B cell (primary cell): ENCODE results near the gene PDE4C. TPM values are rescaled to one million over a fixed set of nuclear protein-coding genes. Genes with fewer than 3 reads are reported as not detected.
A peak's percentile ranks its signal among the peaks of the same experiment; 100 is the strongest.

Experiments
- ATAC-seq: fragments of 200-7000 bp; cut with Tn5 transposase; one replicate; pipeline ENCODE4 v1.10.0; 2021; ENCODE audit warnings: low read depth, mild to moderate bottlenecking, moderate number of reproducible peaks, moderate library complexity
- CTCF ChIA-PET: fragments of 350-600 bp; sonication (Branson Sonifier 250); formaldehyde crosslinking; loops from one replicate; lab custom pipeline; 2021; ENCODE audit warnings: antibody characterized with exemption, inconsistent platforms; lab: Charles Lee
- POLR2A ChIA-PET: fragments of 350-600 bp; sonication (Branson Sonifier 250); formaldehyde crosslinking; loops from one replicate; lab custom pipeline; 2021; ENCODE audit warnings: antibody characterized with exemption; lab: Charles Lee
- DNase-seq: peaks from one replicate; pipeline ENCODE4 v3.0.0; 2013
- H2AFZ ChIP-seq: 2 replicates; pipeline ENCODE4 v1.6.1; 2012; ENCODE audit warnings: mild to moderate bottlenecking, low read depth, low read length; ENCODE audit not compliant: insufficient read depth, poor library complexity, severe bottlenecking
- H3K27ac ChIP-seq, 2 donors: 1 replicate in 1 of 2; 2 replicates in 1 of 2; pipeline ENCODE4 v1.5.1; 2012 to 2013; ENCODE audit warnings: low read length in 2 of 2, mild to moderate bottlenecking in 2 of 2, moderate library complexity in 1 of 2
- H3K27me3 ChIP-seq, 4 experiments: fragments of 200-600 bp in 1 of 4; sonication (generic) in 1 of 4; replicated peaks in 1 of 4; 1 replicate in 2 of 4; 2 replicates in 2 of 4; pipeline versions ENCODE4 v1.6.1 to v1.7.0; 2013 to 2016; ENCODE audit warnings: low read length in 3 of 4, mild to moderate bottlenecking in 2 of 4, mixed read lengths in 1 of 4, moderate library complexity in 1 of 4; ENCODE audit not compliant: insufficient read depth in 4 of 4, control insufficient read depth in 3 of 4; ENCODE audit errors: control extremely low read depth in 1 of 4
- H3K36me3 ChIP-seq, 2 experiments: replicated peaks in 1 of 2; 1 replicate in 1 of 2; 2 replicates in 1 of 2; pipeline versions ENCODE4 v1.6.1 to v1.7.1; 2013; ENCODE audit warnings: low read length in 1 of 2; ENCODE audit not compliant: insufficient read depth in 2 of 2, control insufficient read depth in 1 of 2; ENCODE audit errors: control extremely low read depth in 1 of 2, extremely low read depth in 1 of 2
- H3K4me1 ChIP-seq, 2 donors: fragments of 200-600 bp in 1 of 2; sonication (generic) in 1 of 2; 1 replicate in 1 of 2; 2 replicates in 1 of 2; pipeline versions ENCODE4 v1.5.1 to v1.6.1; 2013 to 2017; ENCODE audit warnings: low read length in 2 of 2; ENCODE audit not compliant: control insufficient read depth in 2 of 2, insufficient read depth in 2 of 2
- H3K4me2 ChIP-seq: replicated peaks from 2 replicates; pipeline ENCODE3; 2012; ENCODE audit warnings: mild to moderate bottlenecking, low read depth, low read length; ENCODE audit not compliant: poor library complexity, severe bottlenecking
- H3K4me3 ChIP-seq, 5 experiments: fragments of 200-600 bp in 1 of 5; sonication (generic) in 1 of 5; 1 replicate in 3 of 5; 2 replicates in 2 of 5; pipeline versions ENCODE4 v1.5.1 to v1.7.0; 2011 to 2016; ENCODE audit warnings: low read length in 4 of 5, mild to moderate bottlenecking in 4 of 5, low read depth in 2 of 5, control low read depth in 1 of 5, moderate library complexity in 1 of 5; ENCODE audit not compliant: insufficient read depth in 1 of 5; ENCODE audit errors: control extremely low read depth in 1 of 5, extremely low read depth in 1 of 5
- H3K79me2 ChIP-seq: fragments of 200-600 bp; sonication (generic); one replicate; pipeline ENCODE4 v1.6.0; 2016; ENCODE audit warnings: low read length; ENCODE audit not compliant: control insufficient read depth, insufficient read depth
- H3K9ac ChIP-seq: fragments of 200-600 bp; sonication (generic); 2 replicates; pipeline ENCODE4 v1.6.1; 2017; ENCODE audit warnings: mild to moderate bottlenecking, low read length, moderate library complexity
- H3K9me3 ChIP-seq, 3 donors: one replicate each; pipeline versions ENCODE4 v1.6.1 to v1.7.1; 2013; ENCODE audit warnings: low read length in 2 of 3; ENCODE audit not compliant: control insufficient read depth in 2 of 3, insufficient read depth in 1 of 3; ENCODE audit errors: control extremely low read depth in 1 of 3
- H4K20me1 ChIP-seq: 2 replicates; pipeline ENCODE4 v1.6.0; 2012; ENCODE audit warnings: mild to moderate bottlenecking, low read length; ENCODE audit not compliant: insufficient read depth, control insufficient read depth, poor library complexity, severe bottlenecking
- H3K27ac Mint-ChIP-seq: one replicate; pipeline ENCODE4 v1.8.0; 2021; ENCODE audit warnings: mixed read lengths
- H3K27me3 Mint-ChIP-seq: one replicate; pipeline ENCODE4 v1.8.0; 2021; ENCODE audit warnings: mixed read lengths
- H3K4me1 Mint-ChIP-seq: one replicate; pipeline ENCODE4 v1.8.0; 2021; ENCODE audit warnings: mixed read lengths
- H3K4me3 Mint-ChIP-seq: one replicate; pipeline ENCODE4 v1.8.0; 2021; ENCODE audit warnings: mixed read lengths
- H3K9me3 Mint-ChIP-seq: one replicate; pipeline ENCODE4 v1.8.0; 2022; ENCODE audit warnings: mixed read lengths; ENCODE audit not compliant: insufficient read depth
- CTCF ChIP-seq: fragments of 200-600 bp; IDR thresholded peaks from one replicate; pipeline ENCODE4 v1.8.0; 2022; ENCODE audit warnings: antibody characterized with exemption, mild to moderate bottlenecking
- EZH2 ChIP-seq: IDR thresholded peaks from 2 replicates; pipeline ENCODE4 v1.6.1; 2012; ENCODE audit warnings: borderline replicate concordance, low read depth, mild to moderate bottlenecking, moderate library complexity, low read length; ENCODE audit not compliant: insufficient read depth, poor library complexity, severe bottlenecking
- WGBS: methylation state at CpG from one replicate; pipeline ENCODE4 v1.1.5; 2013; ENCODE audit warnings: missing lambda C conversion rate; ENCODE audit not compliant: insufficient coverage; 5-methylcytosine and 5-hydroxymethylcytosine counted together
- intact Hi-C: fragments of 100-400 bp; cut with micrococcal nuclease; formaldehyde crosslinking; loops from one replicate; pipeline ENCODE4 v1.10.0; 2022
- polyA plus RNA-seq: library from polyadenylated mRNA; depleted of rRNA; stranded (reverse); fragments of >200 nt; gene quantifications from 2 replicates; pipeline ENCODE4 v1.2.3, GENCODE V29; 2012
- total RNA-seq, 2 donors: library from RNA; stranded (reverse); fragments of 120-200 nt in 1 of 2; gene quantifications; 1 replicate in 1 of 2; 2 replicates in 1 of 2; pipeline versions ENCODE4 v1.2.3 to v1.2.4, GENCODE V29; 2013 to 2022

The PDE4C gene
- total and polyA plus RNA-seq, 2 donors (not counting 1 experiment from before 2014, with no cell fraction given): not detected

DNA sequence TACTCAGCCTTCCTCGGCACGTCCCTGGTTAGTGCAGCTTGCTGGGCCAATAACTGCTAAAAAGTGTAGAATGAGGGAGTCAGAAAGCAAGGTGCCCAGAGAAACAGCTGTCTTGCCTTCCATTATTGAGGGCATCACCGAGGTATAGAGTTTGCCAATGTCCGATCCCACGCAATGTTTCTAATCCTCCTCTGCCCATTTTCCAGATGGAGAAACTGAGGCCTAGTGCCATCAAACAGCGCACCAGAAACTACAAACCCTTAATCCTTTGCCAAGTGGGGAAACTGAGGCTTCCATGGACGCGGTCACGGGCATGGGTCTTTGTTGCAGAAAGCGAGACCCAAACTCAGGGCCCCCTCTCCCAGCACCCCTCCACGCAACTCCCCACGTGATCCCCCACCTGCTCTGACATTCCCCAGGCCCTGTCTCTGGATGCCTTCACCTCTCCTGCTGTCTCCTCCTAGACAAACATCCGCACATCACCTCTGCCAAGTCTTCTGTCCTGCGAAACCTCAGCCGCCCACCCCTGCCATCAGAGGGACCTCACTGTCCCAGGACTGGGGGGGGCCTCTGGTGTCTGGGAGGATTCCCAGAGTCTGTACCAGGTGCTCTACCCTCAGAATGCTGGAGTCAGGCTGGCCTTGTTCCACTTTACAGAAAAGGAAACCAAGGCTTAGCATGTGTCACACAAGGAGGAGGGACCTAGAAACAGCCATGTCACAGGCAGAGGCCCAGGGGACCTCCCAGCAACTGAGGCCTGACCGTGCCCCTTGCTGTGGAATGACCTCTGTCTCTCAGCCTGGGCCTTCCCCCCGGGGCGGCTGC, 930 bp upstream of the PDE4C start:
- Histone ChIP-seq H3K9me3 (peaks cover 0 to 28% (median 0%) of the 10 kb centered on the region in 3 donors), H3K4me1 (peaks cover 40 to 49% of the 10 kb centered on the region in 2 donors), H3K9ac (no peak overlapping the region), H3K79me2 (no peaks in the 10 kb centered on the region), H2AFZ (no peak overlapping the region), H3K27ac (no peak overlapping the region), H3K36me3 (no peaks in the 10 kb centered on the region), H3K27me3 (peaks cover 0 to 84% (median 40%) of the 10 kb centered on the region in 4 experiments), H3K4me3 (no peak overlapping the region), H3K4me2 (no peak overlapping the region), H4K20me1 (peaks cover 3% of the 10 kb centered on the region)
- Mint-ChIP-seq H3K27ac (peak overlapping the region; percentile 53), H3K4me1 (peaks cover 42% of the 10 kb centered on the region), H3K9me3 (no peaks in the 10 kb centered on the region), H3K4me3 (peak overlapping the region; percentile 10), H3K27me3 (peaks cover 59% of the 10 kb centered on the region)
- 83% methylated on average over 14 of the region's 18 CpGs for WGBS
- no peak for DNase-seq
- no peak for ATAC-seq
- intact Hi-C loops: no loop called here
- ChIA-PET POLR2A (no interaction called here), CTCF (interaction anchor here (0.7 kb wide), 1 partner anchor 19 kb away, joined by 3 read pairs; no protein-coding TSS in a partner anchor)
- no peak for TF ChIP-seq EZH2
- no peak for TF ChIP-seq CTCF

DNA sequence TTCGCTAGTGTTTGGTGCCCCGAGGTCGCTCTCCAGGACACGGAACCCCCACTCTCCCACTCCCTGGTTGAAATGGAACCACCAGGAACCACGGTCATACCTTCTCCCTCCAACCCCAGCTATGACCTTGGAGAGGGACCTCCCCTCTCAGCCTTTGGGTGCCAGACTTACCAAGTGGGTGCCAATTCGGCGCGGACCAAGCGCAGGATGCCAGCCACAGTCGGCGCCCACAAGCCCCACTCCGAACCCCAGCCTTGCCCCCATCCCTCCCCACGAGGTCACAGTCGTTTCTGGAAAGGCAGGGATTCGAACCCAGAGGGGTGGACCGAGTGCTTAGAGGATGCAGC, 910 bp downstream of the PDE4C start:
- Histone ChIP-seq H2AFZ (no peak overlapping the region), H4K20me1 (peaks cover 3% of the 10 kb centered on the region), H3K4me2 (peak overlapping the region; percentile 98), H3K4me3 (peak overlapping the region in 1 of 5 experiments; percentile 68), H3K9ac (peak overlapping the region; percentile 65), H3K27ac (no peak overlapping the region), H3K27me3 (peaks cover 0 to 84% (median 41%) of the 10 kb centered on the region in 4 experiments), H3K9me3 (peaks cover 0 to 38% (median 0%) of the 10 kb centered on the region in 3 donors), H3K36me3 (no peaks in the 10 kb centered on the region), H3K4me1 (peaks cover 29 to 36% of the 10 kb centered on the region in 2 donors), H3K79me2 (no peaks in the 10 kb centered on the region)
- peaks cover 36% of the 10 kb centered on the region for H3K4me1 Mint-ChIP-seq
- H3K27ac Mint-ChIP-seq: no peak overlapping the region
- H3K4me3 Mint-ChIP-seq: peak overlapping the region; percentile 91
- ATAC-seq (no peak), DNase-seq (no peak)
- peaks cover 52% of the 10 kb centered on the region for H3K27me3 Mint-ChIP-seq
- no peaks in the 10 kb centered on the region for H3K9me3 Mint-ChIP-seq
- CTCF ChIA-PET: interaction anchor here (0.6 to 1.9 kb wide), 4 partner anchors 11 to 231 kb away, joined by 3 to 10 read pairs (median 3); no protein-coding TSS in a partner anchor
- intact Hi-C loops: loop anchor here (2.0 kb wide), 1 partner anchor 73 kb away; the partner anchor contains the start of gene PIK3R2
- TF ChIP-seq EZH2 (no peak), CTCF (no peak)
- WGBS: 18% methylated on average over 16 of the region's 16 CpGs
- POLR2A ChIA-PET: no interaction called here
